Omental fat pad (tissue), 4 donors: ENCODE measurements around the gene CACHD1. TPM values are rescaled to one million over a fixed set of nuclear protein-coding genes. Genes with fewer than 3 reads are reported as not detected.
A peak's percentile ranks its signal among the peaks of the same experiment; 100 is the strongest.

ENCODE experiments used
- ATAC-seq: fragments of 150-250 bp; one replicate; pipeline ENCODE4 v1.9.1; 2016; ENCODE audit warnings: mild to moderate bottlenecking, moderate library complexity; ENCODE audit not compliant: low FRiP score
- DNase-seq: peaks from one replicate; pipeline ENCODE4 v3.0.0-alpha.2; 2019; ENCODE audit warnings: low spot score
- total RNA-seq, 4 donors: library from RNA; depleted of rRNA; stranded (reverse); fragments of >200 nt; gene quantifications; one replicate each; pipeline ENCODE4 v1.1.0, GENCODE V29; 2016
- TF ChIP-seq, protein P1 (sequence below), 3 donors: fragments of 450-650 bp; IDR thresholded peaks; one replicate each; pipeline ENCODE4 v1.5.1; 2016 to 2017; ENCODE audit warnings: antibody characterized with exemption in 3 of 3, mild to moderate bottlenecking in 3 of 3, moderate library complexity in 2 of 3

Gene CACHD1
- total RNA-seq, 4 donors from 2014 or later: 23.0 to 26.0 (median 23.9) TPM

DNA sequence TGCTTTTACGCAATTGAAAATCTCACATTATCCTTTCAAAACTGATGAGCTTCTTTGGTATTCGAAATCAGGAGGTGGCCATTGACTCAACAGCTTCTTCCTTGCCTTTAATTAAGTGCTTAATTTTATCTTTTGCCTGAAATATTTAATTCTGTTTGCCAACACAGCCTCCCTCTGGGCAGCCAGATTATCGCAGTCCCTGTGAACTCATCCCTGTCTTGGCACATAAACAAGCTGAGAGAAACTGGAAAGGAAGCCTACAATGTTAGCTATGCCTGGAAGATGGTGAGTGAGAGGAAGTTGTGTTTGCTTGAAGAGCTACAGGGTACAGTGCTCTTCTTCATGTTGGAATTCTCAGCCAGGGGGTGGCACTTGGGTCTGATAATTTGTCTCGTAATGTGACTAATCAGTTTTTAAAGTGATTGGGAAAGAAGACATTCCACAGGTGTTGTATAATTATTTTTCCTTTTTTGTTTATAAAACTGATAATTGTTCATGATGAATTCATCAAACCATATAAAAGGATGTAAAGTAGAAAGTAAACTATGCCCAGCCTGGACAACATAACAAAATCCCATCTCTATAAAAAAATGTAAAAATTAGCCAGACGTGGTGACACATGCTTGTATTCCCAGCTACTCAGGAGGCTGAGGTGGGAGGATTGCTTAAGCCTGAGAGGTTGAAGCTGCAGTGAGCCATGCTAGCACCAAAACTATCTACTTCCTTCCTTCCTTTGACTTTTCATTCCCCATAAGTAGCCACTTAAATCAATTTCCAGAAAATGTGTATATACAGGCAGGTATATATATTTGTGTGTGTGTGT lies 184.8 kb downstream of the CACHD1 start:
- TF ChIP-seq, protein P1, sequence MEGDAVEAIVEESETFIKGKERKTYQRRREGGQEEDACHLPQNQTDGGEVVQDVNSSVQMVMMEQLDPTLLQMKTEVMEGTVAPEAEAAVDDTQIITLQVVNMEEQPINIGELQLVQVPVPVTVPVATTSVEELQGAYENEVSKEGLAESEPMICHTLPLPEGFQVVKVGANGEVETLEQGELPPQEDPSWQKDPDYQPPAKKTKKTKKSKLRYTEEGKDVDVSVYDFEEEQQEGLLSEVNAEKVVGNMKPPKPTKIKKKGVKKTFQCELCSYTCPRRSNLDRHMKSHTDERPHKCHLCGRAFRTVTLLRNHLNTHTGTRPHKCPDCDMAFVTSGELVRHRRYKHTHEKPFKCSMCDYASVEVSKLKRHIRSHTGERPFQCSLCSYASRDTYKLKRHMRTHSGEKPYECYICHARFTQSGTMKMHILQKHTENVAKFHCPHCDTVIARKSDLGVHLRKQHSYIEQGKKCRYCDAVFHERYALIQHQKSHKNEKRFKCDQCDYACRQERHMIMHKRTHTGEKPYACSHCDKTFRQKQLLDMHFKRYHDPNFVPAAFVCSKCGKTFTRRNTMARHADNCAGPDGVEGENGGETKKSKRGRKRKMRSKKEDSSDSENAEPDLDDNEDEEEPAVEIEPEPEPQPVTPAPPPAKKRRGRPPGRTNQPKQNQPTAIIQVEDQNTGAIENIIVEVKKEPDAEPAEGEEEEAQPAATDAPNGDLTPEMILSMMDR (IDR thresholded peaks at IDR 0.05): no peak
- DNase-seq: no peak
- ATAC-seq: peak; percentile 75

DNA sequence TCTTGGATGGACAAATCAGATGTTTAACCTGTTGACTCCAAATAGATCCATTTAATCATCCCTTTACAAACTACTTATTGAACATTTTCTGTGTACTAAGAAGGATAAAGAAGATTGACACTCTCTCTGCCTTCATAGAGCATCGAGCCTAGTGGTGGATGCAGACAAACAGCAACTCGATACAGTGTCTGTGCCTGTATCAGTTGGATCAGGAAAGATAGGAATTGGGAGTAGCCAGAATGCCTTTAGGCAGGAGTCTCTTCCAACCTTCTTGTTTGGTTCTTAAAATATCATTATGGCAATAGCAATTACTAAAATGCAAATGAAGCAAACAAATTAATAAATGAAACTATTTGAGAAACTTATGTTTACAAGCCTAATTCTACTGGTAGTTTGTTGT lies 185.9 kb downstream of the CACHD1 start:
- TF ChIP-seq, protein P1 (IDR thresholded peaks at IDR 0.05): no peak
- ATAC-seq (no peak), DNase-seq (no peak)

DNA sequence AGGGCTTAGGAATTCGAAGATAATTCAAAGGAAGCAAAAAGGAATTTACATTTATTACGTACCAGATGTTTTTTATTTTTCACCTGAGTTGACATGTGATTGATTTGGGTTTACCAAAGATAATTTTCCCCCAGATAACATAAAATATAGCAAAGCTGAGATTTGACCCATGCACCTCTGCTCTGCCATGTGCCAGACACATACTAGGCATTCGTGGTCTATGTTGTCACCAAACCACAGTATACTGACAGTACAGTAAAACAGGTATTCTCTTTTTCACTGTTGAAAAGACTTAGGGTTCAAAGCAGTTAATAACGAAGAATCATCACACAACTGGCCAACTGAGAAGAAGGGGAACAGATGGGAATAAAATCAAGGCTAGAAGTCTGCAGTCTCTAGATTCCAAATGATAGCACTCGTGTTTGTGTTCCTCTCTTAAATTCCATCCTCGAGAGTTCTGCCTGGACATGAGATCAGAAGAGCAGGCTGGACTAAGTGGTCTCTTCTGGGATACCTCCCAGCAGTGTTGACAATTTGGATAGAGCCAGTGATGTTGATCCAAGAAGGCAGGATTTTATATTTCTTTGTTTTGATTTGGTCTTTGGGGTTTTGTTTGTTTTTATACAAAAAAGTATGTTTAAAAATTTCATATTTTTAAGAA lies 189.7 kb downstream of the CACHD1 start:
- ATAC-seq (no peak), DNase-seq (no peak)
- TF ChIP-seq, protein P1 (IDR thresholded peaks at IDR 0.05): no peak

DNA sequence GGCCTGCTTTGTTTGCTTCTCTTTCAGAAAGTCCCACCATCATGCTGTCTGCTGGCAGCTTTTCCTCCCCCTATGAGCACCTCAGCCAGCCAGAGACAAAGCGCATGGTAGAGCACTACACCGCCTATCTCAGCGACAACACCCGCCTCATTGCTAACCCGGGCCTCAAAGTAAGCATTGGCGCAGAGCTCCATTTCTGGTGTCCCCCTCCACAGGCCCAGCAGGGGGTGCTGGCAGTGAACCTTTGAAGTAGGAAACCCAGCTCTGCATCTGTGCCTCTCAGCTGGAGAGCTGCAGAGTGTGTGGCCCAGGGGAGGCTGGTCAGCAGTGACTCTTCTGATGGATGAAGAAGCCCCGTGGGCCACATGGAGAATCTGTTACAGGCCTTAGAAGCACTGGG lies 193.7 kb downstream of the CACHD1 start:
- no peak for DNase-seq
- no peak for ATAC-seq
- TF ChIP-seq, protein P1 (IDR thresholded peaks at IDR 0.05): no peak

DNA sequence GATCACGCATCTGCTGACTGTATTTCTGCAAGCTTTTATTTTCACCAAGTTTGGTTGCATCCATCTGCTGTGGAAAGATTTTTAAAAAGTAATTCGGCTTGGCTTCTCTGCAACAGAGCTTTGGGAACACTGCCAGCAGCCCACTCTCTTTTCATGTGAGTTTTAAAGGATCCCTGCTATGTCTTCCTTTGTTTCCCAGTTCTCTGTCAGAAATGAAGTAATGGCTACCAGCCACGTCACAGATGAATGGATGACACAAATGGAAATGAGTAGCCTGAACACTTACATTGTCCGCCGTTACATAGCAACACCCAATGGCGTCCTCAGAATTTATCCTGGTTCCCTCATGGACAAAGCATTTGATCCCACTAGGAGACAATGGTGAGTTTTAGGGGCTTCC lies 194.4 kb downstream of the CACHD1 start:
- DNase-seq (no peak), ATAC-seq (no peak)
- TF ChIP-seq, protein P1 (IDR thresholded peaks at IDR 0.05): no peak

DNA sequence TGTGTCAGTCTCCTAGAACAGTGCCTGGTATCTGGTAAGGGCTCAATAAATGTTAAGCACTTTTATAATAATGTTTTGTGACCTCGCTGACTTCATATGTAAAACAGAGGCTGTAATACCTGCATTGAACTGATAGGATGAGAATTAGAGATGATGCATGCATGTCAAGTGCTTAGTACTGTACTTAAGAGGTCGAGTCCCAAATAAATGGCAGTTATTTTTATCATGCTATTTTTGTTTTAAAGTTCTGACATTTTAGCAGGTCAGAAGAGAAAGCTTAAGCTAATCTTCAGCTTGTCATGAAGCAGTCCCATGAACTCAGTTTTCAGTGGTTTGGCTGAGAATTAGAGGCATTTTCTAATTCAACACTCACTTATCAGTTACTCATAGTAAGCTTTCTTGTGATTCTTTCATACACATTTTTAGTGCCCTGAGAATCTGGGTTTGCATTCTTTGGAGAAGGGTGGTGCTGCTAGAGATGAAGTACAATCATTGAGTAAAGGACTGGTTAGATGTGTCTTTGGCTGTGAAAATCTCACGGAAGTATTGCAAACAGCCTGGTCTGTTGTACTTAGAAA lies 199.3 kb downstream of the CACHD1 start:
- ATAC-seq (no peak), DNase-seq (no peak)
- TF ChIP-seq, protein P1 (IDR thresholded peaks at IDR 0.05): no peak
